Stimulated activated CD4-positive, alpha-beta T cell treated with anti-CD3 and anti-CD28 coated beads, Interleukin-15, amount 100 ng/mL, for 48 hours (primary cell): Measurements from ENCODE around the gene SMG1.
"Not testable (repeated sequence)": the region's sequence is repeated elsewhere in the genome, so short reads cannot be mapped to it uniquely, and the experiment has no call there.

Experiments
- DNase-seq, 2 donors: peaks; one replicate each; pipeline ENCODE4 v3.0.0-alpha.2; 2020; ENCODE audit warnings: low read depth in 2 of 2

SMG1 gene

GRCh38 chr16:18933501-18933900 is 7.3 kb upstream of the SMG1 start:
- DNase-seq = no peak

- DNase-seq = no peak
These were observed 6.2 kb upstream of the SMG1 start for GRCh38 chr16:18932243-18932987.

GRCh38 chr16:18931756-18932155 is 5.5 kb upstream of the SMG1 start:
- no peak for DNase-seq

GRCh38 chr16:18930095-18930494 is 3.9 kb upstream of the SMG1 start:
- DNase-seq = not testable (repeated sequence)

GRCh38 chr16:18928073-18928472 is 1.9 kb upstream of the SMG1 start:
- DNase-seq = not testable (repeated sequence)

GRCh38 chr16:18925215-18925985 is 808 bp downstream of the SMG1 start:
- peak; percentile 30 to 44 for DNase-seq

GRCh38 chr16:18923935-18924334 is 2.3 kb downstream of the SMG1 start:
- DNase-seq = not testable (repeated sequence)

- DNase-seq = not testable (repeated sequence)
These were observed 3.1 kb downstream of the SMG1 start for GRCh38 chr16:18923124-18923523.

GRCh38 chr16:18909585-18909984 is 16.6 kb downstream of the SMG1 start:
- DNase-seq = not testable (repeated sequence)

GRCh38 chr16:18908716-18909115 is 17.5 kb downstream of the SMG1 start:
- DNase-seq = not testable (repeated sequence)

- not testable (repeated sequence) for DNase-seq
These were observed 23.4 kb downstream of the SMG1 start for GRCh38 chr16:18902778-18903177.

GRCh38 chr16:18902044-18902443 is 24.2 kb downstream of the SMG1 start:
- not testable (repeated sequence) for DNase-seq

GRCh38 chr16:18901194-18901593 is 25.0 kb downstream of the SMG1 start:
- DNase-seq = not testable (repeated sequence)

GRCh38 chr16:18884456-18884855 is 41.8 kb downstream of the SMG1 start:
- DNase-seq = not testable (repeated sequence)

- DNase-seq = not testable (repeated sequence)
These were observed 48.5 kb downstream of the SMG1 start for GRCh38 chr16:18877734-18878133.

- not testable (repeated sequence) for DNase-seq
These were observed 48.9 kb downstream of the SMG1 start for GRCh38 chr16:18877259-18877658.

GRCh38 chr16:18876301-18876700 is 49.9 kb downstream of the SMG1 start:
- DNase-seq = not testable (repeated sequence)

GRCh38 chr16:18869043-18869771 is 57.0 kb downstream of the SMG1 start:
- not testable (repeated sequence) for DNase-seq

GRCh38 chr16:18866277-18866823 is 59.9 kb downstream of the SMG1 start:
- DNase-seq = not testable (repeated sequence)

- not testable (repeated sequence) for DNase-seq
These were observed 63.3 kb downstream of the SMG1 start for GRCh38 chr16:18862891-18863290.

- DNase-seq = no peak
These were observed 71.0 kb downstream of the SMG1 start for GRCh38 chr16:18855196-18855595.

- DNase-seq = no peak
These were observed 72.5 kb downstream of the SMG1 start for GRCh38 chr16:18853694-18854093.
